ENCODE results near the gene ITGB3.
"Not testable (repeated sequence)": the region's sequence is repeated elsewhere in the genome, so short reads cannot be mapped to it uniquely, and the experiment has no call there.

ITGB3 gene

GRCh38 chr17:47266782-47267181 lies 13.2 kb downstream of the ITGB3 start:
- Mint-ChIP-seq H3K4me3 (no peak overlapping the region), H3K36me3 (ENCODE audit: low read depth) (peaks cover 3% of the 10 kb centered on the region), H3K27me3 (ENCODE audit: low read depth) (peaks cover 4% of the 10 kb centered on the region), H3K4me1 (peaks cover 17% of the 10 kb centered on the region), H3K9me3 (peaks cover 4% of the 10 kb centered on the region), H3K27ac (peak overlapping the region; percentile 49 to 69 (median 66))
- no peak for TF ChIP-seq CTCF (IDR thresholded peaks at IDR 0.05; ENCODE audit: unreplicated experiment in 3 of 3)

- Mint-ChIP-seq H3K4me1 (peaks cover 17% of the 10 kb centered on the region), H3K36me3 (ENCODE audit: low read depth) (peaks cover 3% of the 10 kb centered on the region), H3K4me3 (no peak overlapping the region), H3K27me3 (ENCODE audit: low read depth) (no peaks in the 10 kb centered on the region), H3K27ac (peak overlapping the region; percentile 66 to 87 (median 81)), H3K9me3 (peaks cover 4% of the 10 kb centered on the region)
- no peak for TF ChIP-seq CTCF (IDR thresholded peaks at IDR 0.05; ENCODE audit: unreplicated experiment in 3 of 3)
Measured at GRCh38 chr17:47267354-47267828, 13.8 kb downstream of the ITGB3 start.

GRCh38 chr17:47268964-47269363 lies 15.3 kb downstream of the ITGB3 start:
- not testable (repeated sequence) for H3K27me3 Mint-ChIP-seq (ENCODE audit: low read depth); H3K9me3 Mint-ChIP-seq; H3K4me3 Mint-ChIP-seq; H3K36me3 Mint-ChIP-seq (ENCODE audit: low read depth)
- H3K27ac Mint-ChIP-seq: peak overlapping the region in 2 of 3 experiments; percentile 20 to 83
- peaks cover 24% of the 10 kb centered on the region for H3K4me1 Mint-ChIP-seq

- H3K27me3 Mint-ChIP-seq (ENCODE audit: low read depth); H3K9me3 Mint-ChIP-seq; H3K36me3 Mint-ChIP-seq (ENCODE audit: low read depth); H3K4me3 Mint-ChIP-seq: not testable (repeated sequence)
- H3K4me1 Mint-ChIP-seq: peaks cover 25% of the 10 kb centered on the region
- peak overlapping the region; percentile 20 to 83 (median 33) for H3K27ac Mint-ChIP-seq
Measured at GRCh38 chr17:47269561-47270280, 16.1 kb downstream of the ITGB3 start.

GRCh38 chr17:47270946-47271705 lies 17.5 kb downstream of the ITGB3 start:
- H3K27ac Mint-ChIP-seq: peak overlapping the region; percentile 83 to 88 (median 83)
- peaks cover 4% of the 10 kb centered on the region for H3K9me3 Mint-ChIP-seq
- H3K27me3 Mint-ChIP-seq (ENCODE audit: low read depth): no peaks in the 10 kb centered on the region
- no peak overlapping the region for H3K4me3 Mint-ChIP-seq
- no peak for TF ChIP-seq CTCF (IDR thresholded peaks at IDR 0.05; ENCODE audit: unreplicated experiment in 3 of 3)
- H3K4me1 Mint-ChIP-seq: peaks cover 39% of the 10 kb centered on the region
- peaks cover 3% of the 10 kb centered on the region for H3K36me3 Mint-ChIP-seq (ENCODE audit: low read depth)

- Mint-ChIP-seq H3K9me3 (peaks cover 4% of the 10 kb centered on the region), H3K4me1 (peaks cover 52% of the 10 kb centered on the region), H3K27ac (peak overlapping the region; percentile 94 to 99 (median 99)), H3K27me3 (ENCODE audit: low read depth) (no peaks in the 10 kb centered on the region), H3K4me3 (no peak overlapping the region), H3K36me3 (ENCODE audit: low read depth) (peaks cover 3% of the 10 kb centered on the region)
- no peak for TF ChIP-seq CTCF (IDR thresholded peaks at IDR 0.05; ENCODE audit: unreplicated experiment in 3 of 3)
Measured at GRCh38 chr17:47272491-47272890, 18.9 kb downstream of the ITGB3 start.
